Measurements from ENCODE around the gene PRKCA.
A peak's percentile ranks its signal among the peaks of the same experiment; 100 is the strongest.

PRKCA gene

GRCh38 chr17:66549731-66550207 lies 247.4 kb downstream of the PRKCA start:
- TF ChIP-seq RAD21 (IDR thresholded peaks at IDR 0.05; ENCODE audit: low read depth) (no peak), NFIC (IDR thresholded peaks at IDR 0.05) (0 out of 2 replicates have a peak, but pooled peaks have one; percentile 7), FOXM1 (IDR thresholded peaks at IDR 0.05; ENCODE audit: borderline replicate concordance, low read depth) (peak; percentile 68; the same call in 1 of the 2 replicates), CREB1 (IDR thresholded peaks at IDR 0.05; ENCODE audit: low read depth) (no peak), CEBPB (IDR thresholded peaks at IDR 0.05) (peak; percentile 67; the same call in 1 of the 2 replicates), TCF12 (IDR thresholded peaks at IDR 0.05; ENCODE audit: low read depth) (peak; percentile 86), ZBTB7A (IDR thresholded peaks at IDR 0.05; ENCODE audit: low read depth) (no peak), EP300 (IDR thresholded peaks at IDR 0.05; ENCODE audit: borderline replicate concordance) (peak; percentile 91), REST (IDR thresholded peaks at IDR 0.05; ENCODE audit: low read depth) (no peak), USF1 (IDR thresholded peaks at IDR 0.05) (no peak), EGR1 (IDR thresholded peaks at IDR 0.05) (peak; percentile 74), MAX (IDR thresholded peaks at IDR 0.05) (peak; percentile 35; the same call in 1 of the 2 replicates), YY1 (IDR thresholded peaks at IDR 0.05; ENCODE audit: low read depth) (no peak), TAF1 (IDR thresholded peaks at IDR 0.05; ENCODE audit: low read depth) (no peak), TEAD4 (IDR thresholded peaks at IDR 0.05) (peak; percentile 98)

- TF ChIP-seq TEAD4 (IDR thresholded peaks at IDR 0.05) (no peak), YY1 (IDR thresholded peaks at IDR 0.05; ENCODE audit: low read depth) (no peak), TAF1 (IDR thresholded peaks at IDR 0.05; ENCODE audit: low read depth) (no peak), EP300 (IDR thresholded peaks at IDR 0.05; ENCODE audit: borderline replicate concordance) (no peak), NFIC (IDR thresholded peaks at IDR 0.05) (no peak), RAD21 (IDR thresholded peaks at IDR 0.05; ENCODE audit: low read depth) (no peak)
Measured at GRCh38 chr17:66551839-66552238, 249.4 kb downstream of the PRKCA start.

GRCh38 chr17:66552371-66552770 lies 250.0 kb downstream of the PRKCA start:
- TF ChIP-seq YY1 (IDR thresholded peaks at IDR 0.05; ENCODE audit: low read depth) (no peak), NFIC (IDR thresholded peaks at IDR 0.05) (no peak), TAF1 (IDR thresholded peaks at IDR 0.05; ENCODE audit: low read depth) (no peak), ZBTB7A (IDR thresholded peaks at IDR 0.05; ENCODE audit: low read depth) (no peak), RAD21 (IDR thresholded peaks at IDR 0.05; ENCODE audit: low read depth) (no peak), EP300 (IDR thresholded peaks at IDR 0.05; ENCODE audit: borderline replicate concordance) (no peak), EGR1 (IDR thresholded peaks at IDR 0.05) (no peak), REST (IDR thresholded peaks at IDR 0.05; ENCODE audit: low read depth) (no peak), MAX (IDR thresholded peaks at IDR 0.05) (no peak), CEBPB (IDR thresholded peaks at IDR 0.05) (no peak), FOXM1 (IDR thresholded peaks at IDR 0.05; ENCODE audit: borderline replicate concordance, low read depth) (no peak), USF1 (IDR thresholded peaks at IDR 0.05) (no peak), TCF12 (IDR thresholded peaks at IDR 0.05; ENCODE audit: low read depth) (no peak), CREB1 (IDR thresholded peaks at IDR 0.05; ENCODE audit: low read depth) (no peak), TEAD4 (IDR thresholded peaks at IDR 0.05) (no peak)

GRCh38 chr17:66555605-66556004 lies 253.2 kb downstream of the PRKCA start:
- no peak for TF ChIP-seq USF1 (IDR thresholded peaks at IDR 0.05)
- TF ChIP-seq TEAD4 (IDR thresholded peaks at IDR 0.05): peak; percentile 62
- no peak for TF ChIP-seq TAF1 (IDR thresholded peaks at IDR 0.05; ENCODE audit: low read depth)
- no peak for TF ChIP-seq YY1 (IDR thresholded peaks at IDR 0.05; ENCODE audit: low read depth)

- TF ChIP-seq MAX (IDR thresholded peaks at IDR 0.05) (no peak), YY1 (IDR thresholded peaks at IDR 0.05; ENCODE audit: low read depth) (no peak), FOXM1 (IDR thresholded peaks at IDR 0.05; ENCODE audit: borderline replicate concordance, low read depth) (no peak), ZBTB7A (IDR thresholded peaks at IDR 0.05; ENCODE audit: low read depth) (no peak), TEAD4 (IDR thresholded peaks at IDR 0.05) (no peak), EP300 (IDR thresholded peaks at IDR 0.05; ENCODE audit: borderline replicate concordance) (no peak), EGR1 (IDR thresholded peaks at IDR 0.05) (no peak), TCF12 (IDR thresholded peaks at IDR 0.05; ENCODE audit: low read depth) (no peak), TAF1 (IDR thresholded peaks at IDR 0.05; ENCODE audit: low read depth) (no peak), RAD21 (IDR thresholded peaks at IDR 0.05; ENCODE audit: low read depth) (no peak), CREB1 (IDR thresholded peaks at IDR 0.05; ENCODE audit: low read depth) (no peak), REST (IDR thresholded peaks at IDR 0.05; ENCODE audit: low read depth) (no peak), CEBPB (IDR thresholded peaks at IDR 0.05) (no peak), NFIC (IDR thresholded peaks at IDR 0.05) (no peak), USF1 (IDR thresholded peaks at IDR 0.05) (no peak)
Measured at GRCh38 chr17:66557200-66557599, 254.8 kb downstream of the PRKCA start.
